NCI-H2107 treated with DMSO at 0.1 percent for 48 hours (cell line): ENCODE data around the gene CRAMP1.
A peak's percentile ranks its signal among the peaks of the same experiment; 100 is the strongest.
"Not testable (repeated sequence)": the region's sequence is repeated elsewhere in the genome, so short reads cannot be mapped to it uniquely, and the experiment has no call there.

Experiments used
- DNase-seq: peaks from one replicate; lab custom pipeline; 2025; ENCODE audit not compliant: unreplicated experiment; lab: John Stamatoyannopoulos, UW

The CRAMP1 gene

GRCh38 chr16:1612320-1613111 lies at the start of gene CRAMP1:
Gene CRAMP1 (plus strand): TSS chr16:1612360. CDS start chr16:1614640, 2,280 bp downstream.
- DNase-seq: no peak

GRCh38 chr16:1563786-1564185 lies 48.4 kb upstream of the CRAMP1 start:
- no peak for DNase-seq

- no peak for DNase-seq
These were observed 47.8 kb upstream of the CRAMP1 start for GRCh38 chr16:1564325-1564724.

- DNase-seq: no peak
These were observed 46.9 kb upstream of the CRAMP1 start for GRCh38 chr16:1565083-1565805.

- DNase-seq: no peak
These were observed 44.2 kb upstream of the CRAMP1 start for GRCh38 chr16:1567988-1568387.

GRCh38 chr16:1571012-1571671 lies 41.0 kb upstream of the CRAMP1 start:
- no peak for DNase-seq

GRCh38 chr16:1572673-1573072 lies 39.5 kb upstream of the CRAMP1 start:
- DNase-seq: no peak

- no peak for DNase-seq
These were observed 38.9 kb upstream of the CRAMP1 start for GRCh38 chr16:1573301-1573700.

GRCh38 chr16:1575578-1575977 lies 36.6 kb upstream of the CRAMP1 start:
- no peak for DNase-seq

GRCh38 chr16:1579214-1579613 lies 32.9 kb upstream of the CRAMP1 start:
- DNase-seq: no peak

GRCh38 chr16:1580256-1580655 lies 31.9 kb upstream of the CRAMP1 start:
- DNase-seq: no peak

GRCh38 chr16:1580956-1581355 lies 31.2 kb upstream of the CRAMP1 start:
- no peak for DNase-seq

- no peak for DNase-seq
These were observed 30.4 kb upstream of the CRAMP1 start for GRCh38 chr16:1581804-1582203.

- DNase-seq: no peak
These were observed 29.0 kb upstream of the CRAMP1 start for GRCh38 chr16:1583180-1583579.

GRCh38 chr16:1584926-1585484 lies 27.2 kb upstream of the CRAMP1 start:
- peak; percentile 3 for DNase-seq

GRCh38 chr16:1590366-1590765 lies 21.8 kb upstream of the CRAMP1 start:
- DNase-seq: no peak

- no peak for DNase-seq
These were observed 21.0 kb upstream of the CRAMP1 start for GRCh38 chr16:1590930-1591705.

- DNase-seq: no peak
These were observed 19.7 kb upstream of the CRAMP1 start for GRCh38 chr16:1592446-1592845.

- not testable (repeated sequence) for DNase-seq
These were observed 16.6 kb upstream of the CRAMP1 start for GRCh38 chr16:1595511-1595910.

- DNase-seq: no peak
These were observed 15.6 kb upstream of the CRAMP1 start for GRCh38 chr16:1596516-1596915.

- DNase-seq: no peak
These were observed 15.0 kb upstream of the CRAMP1 start for GRCh38 chr16:1597154-1597553.
